Measurements from ENCODE around the gene EXOSC1.

DNA sequence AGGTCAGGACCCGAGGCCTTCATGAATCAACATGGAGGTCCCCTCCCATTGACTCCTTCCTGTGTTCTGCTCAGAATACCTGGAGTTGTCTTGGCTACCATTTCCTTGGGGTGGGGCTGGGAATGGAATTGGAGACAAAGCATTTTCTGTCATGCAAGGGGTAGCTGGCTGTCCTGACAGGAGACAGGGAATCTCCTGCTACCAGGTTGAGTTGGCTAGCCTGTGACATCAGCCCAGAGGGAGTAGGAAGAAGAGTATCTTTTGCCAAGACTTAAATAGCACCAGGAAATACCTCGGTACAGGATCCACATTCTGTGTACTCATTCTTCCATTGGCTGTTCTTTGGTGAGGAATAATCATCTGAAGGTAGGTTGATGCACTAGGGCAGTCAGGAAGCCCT lies 5.0 kb upstream of the EXOSC1 start:
- TF ChIP-seq, protein P1, sequence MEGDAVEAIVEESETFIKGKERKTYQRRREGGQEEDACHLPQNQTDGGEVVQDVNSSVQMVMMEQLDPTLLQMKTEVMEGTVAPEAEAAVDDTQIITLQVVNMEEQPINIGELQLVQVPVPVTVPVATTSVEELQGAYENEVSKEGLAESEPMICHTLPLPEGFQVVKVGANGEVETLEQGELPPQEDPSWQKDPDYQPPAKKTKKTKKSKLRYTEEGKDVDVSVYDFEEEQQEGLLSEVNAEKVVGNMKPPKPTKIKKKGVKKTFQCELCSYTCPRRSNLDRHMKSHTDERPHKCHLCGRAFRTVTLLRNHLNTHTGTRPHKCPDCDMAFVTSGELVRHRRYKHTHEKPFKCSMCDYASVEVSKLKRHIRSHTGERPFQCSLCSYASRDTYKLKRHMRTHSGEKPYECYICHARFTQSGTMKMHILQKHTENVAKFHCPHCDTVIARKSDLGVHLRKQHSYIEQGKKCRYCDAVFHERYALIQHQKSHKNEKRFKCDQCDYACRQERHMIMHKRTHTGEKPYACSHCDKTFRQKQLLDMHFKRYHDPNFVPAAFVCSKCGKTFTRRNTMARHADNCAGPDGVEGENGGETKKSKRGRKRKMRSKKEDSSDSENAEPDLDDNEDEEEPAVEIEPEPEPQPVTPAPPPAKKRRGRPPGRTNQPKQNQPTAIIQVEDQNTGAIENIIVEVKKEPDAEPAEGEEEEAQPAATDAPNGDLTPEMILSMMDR (IDR thresholded peaks at IDR 0.05): no peak
- no peak for TF ChIP-seq POLR2A (IDR thresholded peaks at IDR 0.05)
